HG03378 (cell line): ENCODE measurements around the gene ENO2.

ENCODE experiments used
- ATAC-seq: cut with Tn5 transposase; IDR thresholded peaks from one replicate; pipeline ENCODE4 v1.9.1; 2021; ENCODE audit warnings: mild to moderate bottlenecking, moderate library complexity; ENCODE audit not compliant: unreplicated experiment

Gene ENO2

DNA sequence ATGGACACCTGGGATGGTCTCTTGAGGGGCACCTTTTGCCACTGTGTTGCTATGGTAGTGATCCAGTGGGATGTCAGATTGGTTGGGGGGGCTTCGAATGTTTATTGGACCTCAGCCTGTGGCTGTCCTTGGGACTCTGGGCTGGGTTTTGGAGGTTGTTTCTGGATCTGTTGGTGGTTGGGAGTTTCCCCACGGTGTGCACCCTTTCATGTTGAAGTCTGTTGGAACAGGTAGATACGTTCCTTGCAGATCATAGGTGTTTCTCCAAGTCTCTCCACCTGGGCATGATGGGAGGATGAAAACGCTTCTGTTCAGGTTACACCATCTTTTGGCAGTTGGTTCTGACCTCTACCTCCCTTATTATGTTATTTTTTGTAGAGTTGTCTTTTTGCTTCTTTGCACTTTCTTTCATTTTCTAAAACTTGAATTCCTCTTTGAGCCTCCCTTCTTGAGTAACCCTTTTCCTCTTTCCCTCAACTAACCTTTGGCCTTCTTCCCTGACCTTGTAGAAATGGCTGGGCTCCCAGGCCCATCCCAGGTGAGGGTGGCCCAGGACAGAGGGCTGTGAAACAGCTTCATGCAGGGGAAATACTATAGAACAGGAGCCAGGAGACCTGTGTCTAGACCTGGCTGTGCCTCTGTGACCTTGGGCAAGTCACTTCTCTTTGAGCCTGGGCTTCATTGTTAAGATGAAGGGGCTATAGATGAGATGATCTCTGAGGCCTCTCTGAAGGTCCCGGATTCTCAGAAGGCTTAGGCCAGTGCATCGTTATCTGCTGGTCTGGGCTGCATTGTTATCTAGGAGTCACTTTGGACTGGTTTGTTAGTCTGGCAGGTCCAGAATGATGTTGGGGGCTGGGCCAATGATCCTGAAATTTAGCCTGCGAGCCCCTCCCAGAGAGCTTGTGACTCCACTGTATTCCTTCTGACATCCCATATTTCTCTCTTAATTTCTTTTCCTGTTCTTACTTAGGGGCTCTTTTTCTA lies 15.4 kb downstream of the ENO2 start:
- no peak for ATAC-seq

DNA sequence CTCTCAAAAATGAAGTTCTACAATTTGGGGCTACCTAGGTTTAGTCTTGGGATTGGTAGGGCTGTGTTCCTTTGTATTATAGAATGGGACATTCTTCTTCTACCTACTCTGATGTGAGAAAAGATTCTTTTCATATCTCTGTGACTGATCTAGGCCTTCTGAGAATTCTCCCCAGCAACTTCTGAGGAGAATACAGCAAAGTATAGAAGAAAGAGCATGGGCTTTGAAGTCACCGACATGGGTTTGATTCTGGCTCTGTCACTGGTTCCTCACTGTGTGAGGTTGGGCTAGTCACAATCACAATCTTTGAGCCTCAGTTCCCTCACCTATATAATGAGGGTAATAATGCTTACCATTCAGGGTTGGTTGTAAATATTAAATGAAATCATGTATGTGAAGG lies 18.4 kb downstream of the ENO2 start:
- ATAC-seq, result no peak

DNA sequence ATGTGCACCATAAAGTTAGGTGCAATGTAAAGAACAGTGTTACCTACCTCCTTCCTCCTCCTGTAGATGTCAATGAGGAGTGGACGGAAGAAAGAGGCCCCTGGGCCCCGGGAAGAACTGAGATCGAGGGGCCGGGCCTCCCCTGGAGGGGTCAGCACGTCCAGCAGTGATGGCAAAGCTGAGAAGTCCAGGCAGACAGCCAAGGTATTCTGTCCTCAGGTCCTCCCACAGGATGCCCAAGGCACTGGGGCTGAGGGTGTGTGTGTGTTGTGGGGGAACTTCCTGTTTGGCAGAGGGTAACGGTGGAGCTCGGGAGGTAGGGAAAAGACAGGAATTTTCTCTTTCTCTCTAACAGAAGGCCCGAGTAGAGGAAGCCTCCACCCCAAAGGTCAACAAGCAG lies 19.7 kb downstream of the ENO2 start:
- no peak for ATAC-seq

DNA sequence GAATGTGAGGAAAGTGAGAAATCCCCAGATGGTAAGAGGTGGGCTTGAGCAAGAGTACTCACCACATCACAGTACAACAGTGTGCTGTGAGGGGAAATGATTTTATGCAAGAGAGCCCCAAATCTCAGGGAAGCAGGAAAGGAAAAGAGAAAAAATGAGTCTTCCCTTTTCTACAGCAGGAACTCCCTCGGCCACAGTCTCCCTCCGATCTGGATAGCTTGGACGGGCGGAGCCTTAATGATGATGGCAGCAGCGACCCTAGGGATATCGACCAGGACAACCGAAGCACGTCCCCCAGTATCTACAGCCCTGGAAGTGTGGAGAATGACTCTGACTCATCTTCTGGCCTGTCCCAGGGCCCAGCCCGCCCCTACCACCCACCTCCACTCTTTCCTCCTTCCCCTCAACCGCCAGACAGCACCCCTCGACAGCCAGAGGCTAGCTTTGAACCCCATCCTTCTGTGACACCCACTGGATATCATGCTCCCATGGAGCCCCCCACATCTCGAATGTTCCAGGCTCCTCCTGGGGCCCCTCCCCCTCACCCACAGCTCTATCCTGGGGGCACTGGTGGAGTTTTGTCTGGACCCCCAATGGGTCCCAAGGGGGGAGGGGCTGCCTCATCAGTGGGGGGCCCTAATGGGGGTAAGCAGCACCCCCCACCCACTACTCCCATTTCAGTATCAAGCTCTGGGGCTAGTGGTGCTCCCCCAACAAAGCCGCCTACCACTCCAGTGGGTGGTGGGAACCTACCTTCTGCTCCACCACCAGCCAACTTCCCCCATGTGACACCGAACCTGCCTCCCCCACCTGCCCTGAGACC lies 21.2 kb downstream of the ENO2 start:
- no peak for ATAC-seq

DNA sequence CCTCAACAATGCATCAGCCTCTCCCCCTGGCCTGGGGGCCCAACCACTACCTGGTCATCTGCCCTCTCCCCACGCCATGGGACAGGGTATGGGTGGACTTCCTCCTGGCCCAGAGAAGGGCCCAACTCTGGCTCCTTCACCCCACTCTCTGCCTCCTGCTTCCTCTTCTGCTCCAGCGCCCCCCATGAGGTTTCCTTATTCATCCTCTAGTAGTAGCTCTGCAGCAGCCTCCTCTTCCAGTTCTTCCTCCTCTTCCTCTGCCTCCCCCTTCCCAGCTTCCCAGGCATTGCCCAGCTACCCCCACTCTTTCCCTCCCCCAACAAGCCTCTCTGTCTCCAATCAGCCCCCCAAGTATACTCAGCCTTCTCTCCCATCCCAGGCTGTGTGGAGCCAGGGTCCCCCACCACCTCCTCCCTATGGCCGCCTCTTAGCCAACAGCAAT lies 21.8 kb downstream of the ENO2 start:
- ATAC-seq, result no peak

DNA sequence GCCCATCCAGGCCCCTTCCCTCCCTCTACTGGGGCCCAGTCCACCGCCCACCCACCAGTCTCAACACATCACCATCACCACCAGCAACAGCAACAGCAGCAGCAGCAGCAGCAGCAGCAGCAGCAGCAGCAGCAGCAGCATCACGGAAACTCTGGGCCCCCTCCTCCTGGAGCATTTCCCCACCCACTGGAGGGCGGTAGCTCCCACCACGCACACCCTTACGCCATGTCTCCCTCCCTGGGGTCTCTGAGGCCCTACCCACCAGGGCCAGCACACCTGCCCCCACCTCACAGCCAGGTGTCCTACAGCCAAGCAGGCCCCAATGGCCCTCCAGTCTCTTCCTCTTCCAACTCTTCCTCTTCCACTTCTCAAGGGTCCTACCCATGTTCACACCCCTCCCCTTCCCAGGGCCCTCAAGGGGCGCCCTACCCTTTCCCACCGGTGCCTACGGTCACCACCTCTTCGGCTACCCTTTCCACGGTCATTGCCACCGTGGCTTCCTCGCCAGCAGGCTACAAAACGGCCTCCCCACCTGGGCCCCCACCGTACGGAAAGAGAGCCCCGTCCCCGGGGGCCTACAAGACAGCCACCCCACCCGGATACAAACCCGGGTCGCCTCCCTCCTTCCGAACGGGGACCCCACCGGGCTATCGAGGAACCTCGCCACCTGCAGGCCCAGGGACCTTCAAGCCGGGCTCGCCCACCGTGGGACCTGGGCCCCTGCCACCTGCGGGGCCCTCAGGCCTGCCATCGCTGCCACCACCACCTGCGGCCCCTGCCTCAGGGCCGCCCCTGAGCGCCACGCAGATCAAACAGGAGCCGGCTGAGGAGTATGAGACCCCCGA lies 22.5 kb downstream of the ENO2 start:
- ATAC-seq, result no peak

DNA sequence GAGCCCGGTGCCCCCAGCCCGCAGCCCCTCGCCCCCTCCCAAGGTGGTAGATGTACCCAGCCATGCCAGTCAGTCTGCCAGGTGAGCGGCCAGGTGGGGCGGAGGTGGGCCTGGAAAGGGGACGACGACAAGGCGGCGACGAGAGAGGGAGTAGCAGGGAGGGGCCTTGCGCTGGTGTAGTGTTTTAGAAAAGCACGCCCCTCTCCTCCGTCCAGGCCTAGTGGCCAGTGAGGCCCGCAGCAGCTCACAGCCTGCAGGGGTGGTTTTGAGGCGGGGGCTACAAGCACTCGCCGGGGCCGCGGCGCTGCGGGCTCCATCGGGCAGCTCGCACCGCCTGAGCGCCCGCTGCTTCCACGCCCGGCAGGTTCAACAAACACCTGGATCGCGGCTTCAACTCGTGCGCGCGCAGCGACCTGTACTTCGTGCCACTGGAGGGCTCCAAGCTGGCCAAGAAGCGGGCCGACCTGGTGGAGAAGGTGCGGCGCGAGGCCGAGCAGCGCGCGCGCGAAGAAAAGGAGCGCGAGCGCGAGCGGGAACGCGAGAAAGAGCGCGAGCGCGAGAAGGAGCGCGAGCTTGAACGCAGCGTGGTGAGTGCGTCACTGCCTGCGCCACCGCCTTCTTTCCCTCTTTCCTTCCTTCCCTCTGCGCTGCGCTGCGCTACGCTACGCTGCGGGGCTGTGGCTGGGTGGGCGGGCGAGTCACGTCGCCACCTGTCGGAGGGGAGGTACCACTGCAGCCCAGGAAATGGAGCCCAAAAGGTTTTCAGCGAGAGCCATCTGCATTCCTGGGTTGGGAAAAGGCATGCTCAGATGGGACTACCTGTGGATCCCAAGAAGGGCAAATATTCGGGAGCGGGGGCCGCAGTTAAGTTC lies 23.3 kb downstream of the ENO2 start:
- ATAC-seq, result peak; percentile 72

DNA sequence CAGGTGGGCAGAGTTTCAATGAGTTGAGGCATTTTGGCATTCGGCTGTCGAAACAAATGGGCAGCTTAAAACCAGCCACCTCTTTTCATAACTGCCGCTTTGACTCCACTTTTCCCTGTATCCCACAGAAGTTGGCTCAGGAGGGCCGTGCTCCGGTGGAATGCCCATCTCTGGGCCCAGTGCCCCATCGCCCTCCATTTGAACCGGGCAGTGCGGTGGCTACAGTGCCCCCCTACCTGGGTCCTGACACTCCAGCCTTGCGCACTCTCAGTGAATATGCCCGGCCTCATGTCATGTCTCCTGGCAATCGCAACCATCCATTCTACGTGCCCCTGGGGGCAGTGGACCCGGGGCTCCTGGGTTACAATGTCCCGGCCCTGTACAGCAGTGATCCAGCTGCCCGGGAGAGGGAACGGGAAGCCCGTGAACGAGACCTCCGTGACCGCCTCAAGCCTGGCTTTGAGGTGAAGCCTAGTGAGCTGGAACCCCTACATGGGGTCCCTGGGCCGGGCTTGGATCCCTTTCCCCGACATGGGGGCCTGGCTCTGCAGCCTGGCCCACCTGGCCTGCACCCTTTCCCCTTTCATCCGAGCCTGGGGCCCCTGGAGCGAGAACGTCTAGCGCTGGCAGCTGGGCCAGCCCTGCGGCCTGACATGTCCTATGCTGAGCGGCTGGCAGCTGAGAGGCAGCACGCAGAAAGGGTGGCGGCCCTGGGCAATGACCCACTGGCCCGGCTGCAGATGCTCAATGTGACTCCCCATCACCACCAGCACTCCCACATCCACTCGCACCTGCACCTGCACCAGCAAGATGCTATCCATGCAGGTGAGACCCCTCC lies 24.2 kb downstream of the ENO2 start:
- no peak for ATAC-seq

DNA sequence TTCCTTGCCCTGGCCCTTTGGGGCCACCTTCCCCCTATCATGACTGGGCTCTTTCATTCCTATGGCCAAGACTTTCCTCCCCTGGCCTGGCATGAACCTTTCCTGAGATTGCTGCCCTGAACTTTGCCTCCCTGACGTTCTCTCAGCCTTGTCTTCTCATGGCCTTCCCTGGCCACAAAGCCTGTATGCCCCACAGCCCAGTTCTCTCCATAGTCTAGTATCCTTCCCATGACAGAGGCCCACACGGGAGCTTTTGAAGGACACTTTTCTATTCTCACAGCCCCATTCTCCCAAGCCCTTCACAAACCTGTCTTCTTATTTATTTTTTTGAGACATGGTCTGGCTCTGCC lies 24.8 kb downstream of the ENO2 start:
- no peak for ATAC-seq

DNA sequence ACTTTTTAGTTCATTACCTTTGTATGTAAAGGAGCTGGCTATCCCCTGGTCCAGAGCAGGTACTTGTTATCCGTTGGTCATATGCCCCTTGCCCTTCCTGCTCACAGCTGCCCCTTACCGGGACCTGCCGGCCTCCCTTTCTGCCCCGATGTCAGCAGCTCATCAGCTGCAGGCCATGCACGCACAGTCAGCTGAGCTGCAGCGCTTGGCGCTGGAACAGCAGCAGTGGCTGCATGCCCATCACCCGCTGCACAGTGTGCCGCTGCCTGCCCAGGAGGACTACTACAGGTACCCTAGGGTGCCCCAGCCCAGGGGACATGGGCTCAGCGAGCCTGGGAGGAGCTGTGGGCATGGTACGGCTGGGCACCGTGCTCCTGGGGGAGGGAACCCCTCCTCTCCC lies 26.9 kb downstream of the ENO2 start:
- ATAC-seq, result no peak

DNA sequence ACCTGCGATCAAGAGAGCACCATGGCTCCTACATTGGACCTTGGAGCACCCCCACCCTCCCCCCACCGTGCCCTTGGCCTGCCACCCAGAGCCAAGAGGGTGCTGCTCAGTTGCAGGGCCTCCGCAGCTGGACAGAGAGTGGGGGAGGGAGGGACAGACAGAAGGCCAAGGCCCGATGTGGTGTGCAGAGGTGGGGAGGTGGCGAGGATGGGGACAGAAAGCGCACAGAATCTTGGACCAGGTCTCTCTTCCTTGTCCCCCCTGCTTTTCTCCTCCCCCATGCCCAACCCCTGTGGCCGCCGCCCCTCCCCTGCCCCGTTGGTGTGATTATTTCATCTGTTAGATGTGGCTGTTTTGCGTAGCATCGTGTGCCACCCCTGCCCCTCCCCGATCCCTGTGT lies 27.4 kb downstream of the ENO2 start:
- no peak for ATAC-seq

DNA sequence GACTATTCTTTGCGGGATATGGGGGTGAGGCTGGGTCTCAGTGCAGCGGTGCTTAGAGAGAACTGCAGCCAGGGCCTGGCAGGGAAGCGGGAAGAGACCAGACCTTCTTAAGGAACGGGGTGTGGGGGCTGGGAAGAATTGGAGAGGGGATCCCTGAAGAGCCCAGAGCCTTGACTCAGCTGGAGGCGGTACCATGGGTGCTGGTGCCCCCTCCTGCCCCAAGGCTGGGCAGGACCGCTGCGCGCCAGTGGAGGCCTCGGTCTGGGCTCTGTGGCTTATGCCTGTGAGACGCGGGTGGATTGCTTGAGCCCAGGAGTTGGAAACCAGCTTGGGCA lies 27.9 kb downstream of the ENO2 start:
- no peak for ATAC-seq

DNA sequence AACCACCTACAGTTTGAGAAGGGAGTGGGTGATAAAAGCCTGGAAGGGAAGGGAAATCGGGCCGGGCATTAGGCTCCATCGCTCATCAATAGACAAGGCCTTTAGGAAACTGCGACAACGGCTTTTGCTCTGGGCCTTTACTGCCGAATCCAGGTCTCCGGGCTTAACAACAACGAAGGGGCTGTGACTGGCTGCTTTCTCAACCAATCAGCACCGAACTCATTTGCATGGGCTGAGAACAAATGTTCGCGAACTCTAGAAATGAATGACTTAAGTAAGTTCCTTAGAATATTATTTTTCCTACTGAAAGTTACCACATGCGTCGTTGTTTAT lies 29.0 kb downstream of the ENO2 start:
- peak; percentile 27 for ATAC-seq

DNA sequence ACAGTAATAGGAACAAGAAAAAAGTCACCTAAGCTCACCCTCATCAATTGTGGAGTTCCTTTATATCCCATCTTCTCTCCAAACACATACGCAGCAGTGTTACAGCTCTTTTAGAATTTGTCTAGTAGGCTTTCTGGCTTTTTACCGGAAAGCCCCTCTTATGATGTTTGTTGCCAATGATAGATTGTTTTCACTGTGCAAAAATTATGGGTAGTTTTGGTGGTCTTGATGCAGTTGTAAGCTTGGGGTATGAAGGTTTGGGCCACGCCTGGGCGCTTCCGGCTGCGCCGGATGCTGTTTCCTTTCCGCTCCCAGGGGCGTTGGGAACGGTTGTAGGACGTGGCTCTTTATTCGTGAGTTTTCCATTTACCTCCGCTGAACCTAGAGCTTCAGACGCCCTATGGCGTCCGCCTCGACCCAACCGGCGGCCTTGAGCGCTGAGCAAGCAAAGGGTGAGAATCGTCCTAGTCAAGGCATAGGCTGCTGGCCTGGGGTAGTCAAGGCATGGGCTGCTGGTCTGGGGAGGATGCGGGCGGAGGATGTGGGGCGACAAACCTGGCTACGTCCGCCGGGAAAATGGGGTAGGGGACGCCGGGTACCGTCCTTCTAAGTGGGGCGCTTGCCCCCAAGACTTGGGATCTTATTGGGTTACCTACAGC lies 29.5 kb downstream of the ENO2 start, which contains the start of the genes C12orf57 and RNU7-1:
C12orf57 (plus strand) TSS at position 301 of the 659 bp plus-strand sequence; CDS start at position 401, 100 bp downstream.
RNU7-1 (plus strand) TSS at position 95 of the 659 bp plus-strand sequence.
- peak; percentile 37 for ATAC-seq

DNA sequence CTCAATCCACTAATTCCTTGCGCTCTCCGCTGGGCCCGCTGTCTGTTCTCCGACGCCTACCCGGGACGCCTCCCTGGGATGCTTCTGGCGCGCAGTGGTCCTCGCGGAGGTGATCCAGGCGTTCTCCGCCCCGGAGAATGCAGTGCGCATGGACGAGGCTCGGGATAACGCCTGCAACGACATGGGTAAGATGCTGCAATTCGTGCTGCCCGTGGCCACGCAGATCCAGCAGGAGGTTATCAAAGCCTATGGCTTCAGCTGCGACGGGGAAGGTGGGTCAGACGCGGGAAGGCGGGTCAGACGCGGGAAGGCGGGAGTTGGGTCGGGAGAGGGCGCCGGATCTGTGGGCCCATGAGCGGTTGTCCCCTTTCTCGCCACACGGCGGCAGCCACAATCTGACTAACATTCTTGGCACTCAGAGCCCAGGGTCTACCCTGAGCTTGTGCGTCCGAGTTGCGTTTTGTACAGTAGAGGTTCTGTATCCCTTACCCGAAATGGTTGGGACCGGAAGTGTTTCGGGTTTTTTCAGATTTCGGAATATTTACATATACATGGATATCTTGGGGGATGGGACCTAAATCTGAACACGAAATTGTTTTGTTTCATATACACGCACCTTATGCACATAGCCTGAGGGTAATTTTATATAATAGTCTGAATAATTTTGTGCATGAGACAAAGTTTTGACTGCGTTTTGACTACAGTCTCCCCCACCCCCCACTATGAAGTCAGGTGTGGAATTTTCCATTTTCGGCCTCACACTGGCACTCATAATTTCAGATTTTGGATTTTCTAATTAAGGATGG lies 30.2 kb downstream of the ENO2 start:
- ATAC-seq, result peak; percentile 29

DNA sequence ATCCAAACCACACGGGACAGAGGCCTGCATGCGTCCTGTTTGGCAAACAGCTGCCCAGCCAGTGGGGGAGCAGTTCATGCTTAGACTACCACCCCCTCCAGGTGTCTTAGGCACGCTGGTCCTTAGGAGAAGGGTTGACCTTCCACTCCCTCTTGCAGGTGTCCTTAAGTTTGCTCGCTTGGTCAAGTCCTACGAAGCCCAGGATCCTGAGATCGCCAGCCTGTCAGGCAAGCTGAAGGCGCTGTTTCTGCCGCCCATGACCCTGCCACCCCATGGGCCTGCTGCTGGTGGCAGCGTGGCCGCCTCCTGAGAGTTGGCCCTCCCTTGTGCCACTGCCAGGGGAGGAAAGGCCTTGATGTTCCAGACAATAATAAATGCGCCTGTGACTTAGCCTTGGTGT lies 31.2 kb downstream of the ENO2 start:
- ATAC-seq, result no peak

DNA sequence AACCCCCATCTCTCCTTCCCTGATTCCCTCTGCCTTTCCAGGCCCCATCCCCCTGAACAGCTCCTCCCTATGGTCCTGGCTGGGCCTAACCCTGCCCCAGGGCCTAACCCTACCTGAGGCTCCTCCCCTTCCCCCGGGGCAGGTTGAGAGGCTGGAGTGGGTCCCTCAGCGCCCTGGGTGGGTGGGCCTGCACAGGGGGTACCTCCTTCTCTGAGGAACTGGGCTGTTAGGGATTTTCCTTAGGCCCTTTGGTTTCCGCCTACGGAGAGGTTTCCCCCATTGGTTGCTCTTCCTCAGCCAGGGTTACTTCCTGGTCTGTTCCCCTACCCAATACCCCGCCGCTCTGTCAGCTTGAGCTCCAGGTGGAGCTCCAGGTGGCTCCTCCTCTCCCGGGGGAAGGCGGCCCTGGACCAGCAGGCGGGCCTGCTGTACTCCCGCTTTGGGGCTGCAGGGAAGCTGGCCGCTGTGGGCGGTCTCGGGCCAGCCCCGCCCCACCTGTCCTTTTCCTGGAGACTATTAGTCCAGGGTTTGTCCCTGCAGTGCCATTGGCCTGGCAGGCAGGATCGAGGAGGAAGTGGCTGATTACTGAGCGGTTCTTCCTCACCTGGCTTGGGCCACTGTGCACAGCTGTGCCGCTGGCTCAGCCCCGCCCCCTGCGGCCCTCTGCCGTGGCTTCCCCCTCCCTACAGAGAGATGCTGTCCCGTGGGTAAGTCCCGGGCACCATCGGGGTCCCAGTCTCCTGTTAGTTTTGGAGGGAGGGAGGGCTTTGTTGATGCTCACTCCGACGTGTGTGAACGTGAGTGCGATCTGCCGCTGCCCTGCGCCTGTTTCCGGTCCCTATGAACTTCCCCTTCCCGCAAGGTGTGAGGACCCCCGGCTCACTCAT lies 31.9 kb downstream of the ENO2 start:
- no peak for ATAC-seq
